Smooth muscle cell (in vitro differentiated cells): Measurements from ENCODE around the gene SELE. TPM values are rescaled to one million over a fixed set of nuclear protein-coding genes. Genes with fewer than 3 reads are reported as not detected.

Experiments
- DNase-seq: peaks from one replicate; lab custom pipeline; 2025; ENCODE audit not compliant: unreplicated experiment; lab: John Stamatoyannopoulos, UW
- H2AFZ ChIP-seq: fragments of 200-600 bp; sonication (generic); 2 replicates; pipeline ENCODE4 v1.6.0; 2016; ENCODE audit warnings: antibody characterized with exemption, low read depth, mild to moderate bottlenecking
- H3F3A ChIP-seq: fragments of 200-600 bp; sonication (generic); 2 replicates; pipeline ENCODE4 v1.6.0; 2017; ENCODE audit warnings: antibody characterized with exemption, low read depth
- H3K27ac ChIP-seq: fragments of 200-600 bp; sonication (generic); 2 replicates; pipeline ENCODE4 v1.5.1; 2016; ENCODE audit warnings: low read depth, mild to moderate bottlenecking
- H3K27me3 ChIP-seq: fragments of 200-600 bp; sonication (generic); 2 replicates; pipeline ENCODE4 v1.6.1; 2016; ENCODE audit warnings: low read depth, mild to moderate bottlenecking
- H3K36me3 ChIP-seq: fragments of 200-600 bp; sonication (generic); 2 replicates; pipeline ENCODE4 v1.5.1; 2016; ENCODE audit warnings: low read depth
- H3K4me1 ChIP-seq: fragments of 200-600 bp; sonication (generic); 2 replicates; pipeline ENCODE4 v1.5.1; 2016; ENCODE audit warnings: low read depth
- H3K4me2 ChIP-seq: fragments of 200-600 bp; sonication (generic); 2 replicates; pipeline ENCODE4 v1.6.0; 2016; ENCODE audit warnings: mild to moderate bottlenecking
- H3K4me3 ChIP-seq: fragments of 200-600 bp; sonication (generic); 2 replicates; pipeline ENCODE4 v1.5.1; 2016; ENCODE audit warnings: mild to moderate bottlenecking
- H3K79me2 ChIP-seq: fragments of 200-600 bp; sonication (generic); 2 replicates; pipeline ENCODE4 v1.6.0; 2016; ENCODE audit warnings: low read depth, mild to moderate bottlenecking
- H3K9ac ChIP-seq: fragments of 200-600 bp; sonication (generic); 2 replicates; pipeline ENCODE4 v1.6.0; 2016; ENCODE audit warnings: low read depth
- H3K9me3 ChIP-seq: fragments of 200-600 bp; sonication (generic); replicated peaks from 2 replicates; pipeline ENCODE4 v1.5.1; 2016; ENCODE audit warnings: low read depth
- H4K20me1 ChIP-seq: fragments of 200-600 bp; sonication (generic); 2 replicates; pipeline ENCODE4 v1.6.0; 2016; ENCODE audit warnings: low read depth
- CTCF ChIP-seq: fragments of 200-600 bp; sonication (generic); IDR thresholded peaks from 2 replicates; pipeline ENCODE4 v1.5.1; 2017; ENCODE audit warnings: borderline replicate concordance, mild to moderate bottlenecking, antibody characterized with exemption; ENCODE audit not compliant: insufficient read depth, poor library complexity, severe bottlenecking
- WGBS: methylation state at CpG from one replicate; pipeline ENCODE4 v1.1.7; 2016; ENCODE audit warnings: low lambda C conversion rate; 5-methylcytosine and 5-hydroxymethylcytosine counted together
- polyA plus RNA-seq: library from polyadenylated mRNA; unstranded; fragments of >200 nt; fragmentation: Nextera tagmentation; extraction: Ambion mirVana; gene quantifications from 2 replicates; pipeline ENCODE4 v1.2.1, GENCODE V29; 2016
- total RNA-seq: library from RNA; depleted of rRNA; stranded (reverse); fragments of >200 nt; gene quantifications from 2 replicates; pipeline ENCODE4 v1.2.3, GENCODE V29; 2014

SELE gene
- total and polyA plus RNA-seq, 2 experiments from 2014 or later, result 0.05 TPM; not detected in 1

- Histone ChIP-seq H3K9ac (no peak overlapping the region), H3K79me2 (no peaks in the 10 kb centered on the region), H3K4me1 (no peaks in the 10 kb centered on the region), H3K27me3 (no peaks in the 10 kb centered on the region), H3K4me3 (no peak overlapping the region), H3K9me3 (no peaks in the 10 kb centered on the region), H3K36me3 (no peaks in the 10 kb centered on the region), H4K20me1 (no peaks in the 10 kb centered on the region), H3F3A (no peaks in the 10 kb centered on the region), H2AFZ (no peak overlapping the region), H3K27ac (no peak overlapping the region), H3K4me2 (no peak overlapping the region)
- TF ChIP-seq CTCF, result no peak
- DNase-seq, result no peak
- 71% methylated on average over 6 of the region's 6 CpGs for WGBS
Measured at GRCh38 chr1:169680377-169681019, 53.4 kb downstream of the SELE start.

- no peak overlapping the region for H3K27ac ChIP-seq
- H3K36me3 ChIP-seq, result no peaks in the 10 kb centered on the region
- 58% methylated on average over 3 of the region's 3 CpGs for WGBS
- H2AFZ ChIP-seq, result no peak overlapping the region
- no peaks in the 10 kb centered on the region for H3K27me3 ChIP-seq
- H3K9ac ChIP-seq, result no peak overlapping the region
- no peaks in the 10 kb centered on the region for H4K20me1 ChIP-seq
- no peaks in the 10 kb centered on the region for H3K4me1 ChIP-seq
- no peaks in the 10 kb centered on the region for H3K9me3 ChIP-seq
- H3K4me2 ChIP-seq, result no peak overlapping the region
- H3F3A ChIP-seq, result no peaks in the 10 kb centered on the region
- TF ChIP-seq CTCF, result no peak
- no peak for DNase-seq
- no peak overlapping the region for H3K4me3 ChIP-seq
- no peaks in the 10 kb centered on the region for H3K79me2 ChIP-seq
Measured at GRCh38 chr1:169679692-169680091, 54.2 kb downstream of the SELE start.

GRCh38 chr1:169676001-169676400 lies 57.9 kb downstream of the SELE start:
- no peaks in the 10 kb centered on the region for H4K20me1 ChIP-seq
- no peaks in the 10 kb centered on the region for H3K27me3 ChIP-seq
- DNase-seq, result no peak
- H3K27ac ChIP-seq, result peak overlapping the region; percentile 11
- TF ChIP-seq CTCF, result no peak
- H3K4me3 ChIP-seq, result no peak overlapping the region
- peak overlapping the region; percentile 14 for H2AFZ ChIP-seq
- no peaks in the 10 kb centered on the region for H3K9me3 ChIP-seq
- no peaks in the 10 kb centered on the region for H3K36me3 ChIP-seq
- no peaks in the 10 kb centered on the region for H3K4me1 ChIP-seq
- 18% methylated on average over 2 of the region's 2 CpGs for WGBS
- H3K4me2 ChIP-seq, result peak overlapping the region; percentile 23
- no peak overlapping the region for H3K9ac ChIP-seq
- H3K79me2 ChIP-seq, result no peaks in the 10 kb centered on the region
- no peaks in the 10 kb centered on the region for H3F3A ChIP-seq

Other genes starting within 250 kb of the SELE start
- 59.4 and 65.2 TPM in 2 replicates for gene SLC19A2, start 248.1 kb downstream of the SELE start, total RNA-seq
- 12.3 and 15.1 TPM in 2 replicates for gene SLC19A2, start 248.1 kb downstream of the SELE start, polyA plus RNA-seq
- 0.31 and 0.45 TPM in 2 replicates for gene F5, start 147.6 kb downstream of the SELE start, total RNA-seq
- 0.13 and 1.4 TPM in 2 replicates for gene F5, start 147.6 kb downstream of the SELE start, polyA plus RNA-seq
- gene SELP, start 104.0 kb downstream of the SELE start, total RNA-seq, result 0.22 TPM in 1 of 2 replicates, not detected in the other
- gene SELP, start 104.0 kb downstream of the SELE start, polyA plus RNA-seq, result not detected in 2 replicates
- gene SELL, start 22.5 kb downstream of the SELE start, total RNA-seq, result 0.85 and 1.4 TPM in 2 replicates
- gene SELL, start 22.5 kb downstream of the SELE start, polyA plus RNA-seq, result 0.41 and 0.48 TPM in 2 replicates
- gene METTL18, start 60.8 kb upstream of the SELE start, total RNA-seq, result 5.2 and 6.1 TPM in 2 replicates
- 5.2 and 5.4 TPM in 2 replicates for gene METTL18, start 60.8 kb upstream of the SELE start, polyA plus RNA-seq
- gene SCYL3, start 159.8 kb upstream of the SELE start, total RNA-seq, result 9.1 and 10.3 TPM in 2 replicates
- 3.1 and 4.0 TPM in 2 replicates for gene SCYL3, start 159.8 kb upstream of the SELE start, polyA plus RNA-seq